Measurements from ENCODE around the gene PRND.

GRCh38 chr20:4722993-4723392 lies 1.3 kb downstream of the PRND start:
- no peak for TF ChIP-seq CTCF (conservative IDR thresholded peaks at IDR 0.05; ENCODE audit: low read depth in 2 of 2)
- no peak for TF ChIP-seq EZH2 (IDR thresholded peaks at IDR 0.05; ENCODE audit: low read depth, unreplicated experiment)
- no peak for TF ChIP-seq REST (IDR thresholded peaks at IDR 0.05; ENCODE audit: unreplicated experiment)
- no peak for TF ChIP-seq POLR2AphosphoS5 (IDR thresholded peaks at IDR 0.05; ENCODE audit: low read depth)
- TF ChIP-seq CREB1 (CRISPR knock-in tag; IDR thresholded peaks at IDR 0.05; ENCODE audit: low read depth): no peak
